SK-N-SH (cell line): Measurements from ENCODE around the gene TAS2R31. TPM values are rescaled to one million over a fixed set of nuclear protein-coding genes. Genes with fewer than 3 reads are reported as not detected.

Source experiments
- CTCF ChIA-PET: fragments of 300-600, 350-600 bp; formaldehyde crosslinking; extraction: SDS; loops from one replicate; lab custom pipeline; 2021; lab: Yijun Ruan, JAX
- POLR2A ChIA-PET: fragments of 350-600 bp; sonication (Branson Sonifier 250); formaldehyde crosslinking; extraction: SDS; loops from one replicate; lab custom pipeline; 2020; ENCODE audit warnings: antibody characterized with exemption, inconsistent platforms; lab: Yijun Ruan, JAX
- DNase-seq: peaks from one replicate; pipeline ENCODE4 v3.0.0; 2012
- H2AFZ ChIP-seq: fragments of 200-600 bp; sonication (generic); 2 replicates; pipeline ENCODE4 v1.8.1; 2016; ENCODE audit warnings: antibody characterized with exemption, mild to moderate bottlenecking, low read depth
- H3F3A ChIP-seq: fragments of 200-600 bp; sonication (generic); replicated peaks from 2 replicates; pipeline ENCODE3; 2016; ENCODE audit warnings: antibody characterized with exemption, mild to moderate bottlenecking; ENCODE audit not compliant: insufficient read depth
- H3K27ac ChIP-seq, 2 experiments: fragments of 200-500 bp in 1 of 2; fragments of 200-600 bp in 1 of 2; sonication (Bioruptor generic) in 1 of 2; sonication (generic), shearing (Covaris generic) in 1 of 2; 2 replicates each; pipeline versions ENCODE4 v1.5.1 to v1.6.1; 2014 to 2016; ENCODE audit warnings: low read depth in 2 of 2, inconsistent platforms in 1 of 2, low read length in 1 of 2, mild to moderate bottlenecking in 1 of 2, mixed read lengths in 1 of 2
- H3K27me3 ChIP-seq: fragments of 200-600 bp; sonication (generic), shearing (Covaris generic); 2 replicates; pipeline ENCODE4 v1.6.1; 2016; ENCODE audit warnings: mixed run types; ENCODE audit not compliant: insufficient read depth
- H3K36me3 ChIP-seq, 2 experiments: fragments of 200-500 bp in 1 of 2; fragments of 200-600 bp in 1 of 2; sonication (Bioruptor generic) in 1 of 2; sonication (generic) in 1 of 2; replicated peaks in 1 of 2; 2 replicates each; pipeline versions ENCODE3 to v1.5.1; 2014 to 2016; ENCODE audit warnings: low read length in 1 of 2, mild to moderate bottlenecking in 1 of 2; ENCODE audit not compliant: insufficient read depth in 2 of 2, control insufficient read depth in 1 of 2
- H3K4me1 ChIP-seq, 2 experiments: fragments of 200-500 bp in 1 of 2; fragments of 200-600 bp in 1 of 2; sonication (Bioruptor generic) in 1 of 2; sonication (generic), shearing (Covaris generic) in 1 of 2; 2 replicates each; pipeline versions ENCODE4 v1.5.1 to v1.6.1; 2014 to 2016; ENCODE audit warnings: low read depth in 1 of 2, low read length in 1 of 2, mixed run types in 1 of 2; ENCODE audit not compliant: insufficient read depth in 2 of 2, control insufficient read depth in 1 of 2
- H3K4me2 ChIP-seq: fragments of 200-600 bp; sonication (generic), shearing (Covaris generic); 2 replicates; pipeline ENCODE4 v1.6.1; 2017; ENCODE audit warnings: mixed run types
- H3K4me3 ChIP-seq, 2 experiments: fragments of 200-500 bp in 1 of 2; fragments of 200-600 bp in 1 of 2; sonication (Bioruptor generic) in 1 of 2; sonication (generic), shearing (Covaris generic) in 1 of 2; 2 replicates each; pipeline versions ENCODE4 v1.5.1 to v1.8.1; 2014 to 2016; ENCODE audit warnings: low read depth in 2 of 2, inconsistent platforms in 1 of 2, low read length in 1 of 2, mild to moderate bottlenecking in 1 of 2, mixed read lengths in 1 of 2, moderate library complexity in 1 of 2
- H3K79me2 ChIP-seq: fragments of 200-600 bp; sonication (generic); 2 replicates; pipeline ENCODE4 v1.8.1; 2017; ENCODE audit warnings: mild to moderate bottlenecking; ENCODE audit not compliant: insufficient read depth
- H3K9ac ChIP-seq: fragments of 200-600 bp; sonication (generic); 2 replicates; pipeline ENCODE4 v1.6.1; 2017; ENCODE audit warnings: mixed run types
- H3K9me2 ChIP-seq: fragments of 200-600 bp; sonication (generic); 2 replicates; pipeline ENCODE4 v1.6.1; 2017; ENCODE audit warnings: mixed run types
- H3K9me3 ChIP-seq: fragments of 200-600 bp; sonication (generic); 2 replicates; pipeline ENCODE4 v1.6.1; 2017; ENCODE audit warnings: mixed run types, mild to moderate bottlenecking, moderate library complexity
- H4K20me1 ChIP-seq: fragments of 200-600 bp; sonication (generic); 2 replicates; pipeline ENCODE4 v1.6.1; 2017; ENCODE audit warnings: mild to moderate bottlenecking, mixed run types; ENCODE audit not compliant: insufficient read depth
- ELF1 ChIP-seq: IDR thresholded peaks from 2 replicates; pipeline ENCODE4 v1.4.0; 2012
- EZH2phosphoT487 ChIP-seq: fragments of 200-600 bp; sonication (generic); IDR thresholded peaks from 2 replicates; pipeline ENCODE4 v1.6.1; 2017; ENCODE audit warnings: low read depth, mixed run types, mild to moderate bottlenecking, antibody characterized with exemption, moderate library complexity, borderline replicate concordance
- GABPA ChIP-seq: IDR thresholded peaks from 2 replicates; pipeline ENCODE4 v1.4.0; 2012; ENCODE audit warnings: low read depth, mild to moderate bottlenecking
- GATA2 ChIP-seq: sonication (generic); formaldehyde crosslinking; IDR thresholded peaks from 2 replicates; pipeline ENCODE4 v1.5.0; 2020; ENCODE audit warnings: mild to moderate bottlenecking, missing genetic modification reagents
- IRF3 ChIP-seq: fragments of 150-350 bp; IDR thresholded peaks from 2 replicates; pipeline ENCODE4 v1.6.1; 2016; ENCODE audit warnings: mild to moderate bottlenecking, low read depth, low read length
- MEF2A ChIP-seq: IDR thresholded peaks from 2 replicates; pipeline ENCODE4 v1.4.0; 2012; ENCODE audit warnings: low read depth, borderline replicate concordance
- MXI1 ChIP-seq: IDR thresholded peaks from 2 replicates; pipeline ENCODE4 v1.6.1; 2012; ENCODE audit warnings: mild to moderate bottlenecking, low read depth, low read length, improper control_type of control experiment
- PBX3 ChIP-seq: IDR thresholded peaks from 2 replicates; pipeline ENCODE4; 2012
- POLR2AphosphoS5 ChIP-seq: IDR thresholded peaks from 2 replicates; pipeline ENCODE4 v1.6.1; 2012; ENCODE audit warnings: low read depth, low read length
- REST ChIP-seq: IDR thresholded peaks from 2 replicates; pipeline ENCODE4 v1.6.1; 2012; ENCODE audit warnings: mild to moderate bottlenecking, low read depth, low read length, moderate library complexity
- SMC3 ChIP-seq: IDR thresholded peaks from 2 replicates; pipeline ENCODE4 v1.6.1; 2012; ENCODE audit warnings: low read depth, low read length, improper control_type of control experiment
- USF2 ChIP-seq: fragments of 150-350 bp; IDR thresholded peaks from 2 replicates; pipeline ENCODE4 v1.6.1; 2017; ENCODE audit warnings: antibody characterized with exemption, low read length, low read depth, borderline replicate concordance
- WGBS: methylation state at CpG from one replicate; pipeline ENCODE4 v1.1.6; 2017; ENCODE audit warnings: low lambda C conversion rate; 5-methylcytosine and 5-hydroxymethylcytosine counted together
- polyA plus RNA-seq, 3 experiments: library from polyadenylated mRNA; depleted of rRNA; stranded (reverse); fragments of >200 nt; gene quantifications; 2 replicates each; pipeline ENCODE4 v1.2.3, GENCODE V29; 2012

Gene TAS2R31
- polyA plus RNA-seq, 1 of the 3 experiments (the other 2 are of a cell fraction): 0.16 TPM

- no peak for TF ChIP-seq USF2
- no peak for TF ChIP-seq MXI1
- TF ChIP-seq PBX3: no peak
Measured at GRCh38 chr12:11026118-11026517, 5.1 kb downstream of the TAS2R31 start (continued).

- Histone ChIP-seq H3K27me3 (no peaks in the 10 kb centered on the region), H3K4me3 (no peak overlapping the region), H3K4me1 (no peaks in the 10 kb centered on the region), H3K9me3 (peaks cover 4% of the 10 kb centered on the region; the same call in 1 of the 2 replicates), H3K9me2 (no peaks in the 10 kb centered on the region), H3K27ac (no peak overlapping the region), H4K20me1 (no peaks in the 10 kb centered on the region), H3K36me3 (peaks cover 15 to 20% of the 10 kb centered on the region in 2 experiments), H3K9ac (no peak overlapping the region), H2AFZ (no peak overlapping the region), H3K4me2 (no peak overlapping the region), H3K79me2 (no peaks in the 10 kb centered on the region), H3F3A (no peaks in the 10 kb centered on the region)
- TF ChIP-seq GATA2 (CRISPR knock-in tag): no peak
- no peak for TF ChIP-seq EZH2phosphoT487
- no peak for TF ChIP-seq SMC3
- no peak for TF ChIP-seq GABPA
- no peak for TF ChIP-seq POLR2AphosphoS5
- TF ChIP-seq IRF3: no peak
- TF ChIP-seq ELF1: no peak
- no peak for TF ChIP-seq MXI1
- no peak for TF ChIP-seq MEF2A
- no peak for TF ChIP-seq REST
- 90% methylated on average over 2 of the region's 2 CpGs for WGBS
- CTCF ChIA-PET: no interaction called here
- POLR2A ChIA-PET: no interaction called here
- DNase-seq: no peak
Measured at GRCh38 chr12:11023387-11023786, 7.8 kb downstream of the TAS2R31 start.
